Rectal smooth muscle tissue (tissue), 1 donor: Measurements from ENCODE around the gene RBMS1.
A peak's percentile ranks its signal among the peaks of the same experiment; 100 is the strongest.

Source experiments
- H3K27ac ChIP-seq: one replicate; pipeline ENCODE4 v1.7.0; 2013; ENCODE audit warnings: low read depth, low read length, inconsistent platforms
- H3K27me3 ChIP-seq: one replicate; pipeline ENCODE4 v1.7.0; 2013; ENCODE audit warnings: low read length; ENCODE audit not compliant: control insufficient read depth, insufficient read depth
- H3K36me3 ChIP-seq: one replicate; pipeline ENCODE4 v1.7.0; 2013; ENCODE audit warnings: low read length; ENCODE audit not compliant: control insufficient read depth, insufficient read depth
- H3K4me1 ChIP-seq: one replicate; pipeline ENCODE4 v1.7.0; 2013; ENCODE audit warnings: low read length; ENCODE audit not compliant: control insufficient read depth, insufficient read depth
- H3K4me3 ChIP-seq: one replicate; pipeline ENCODE4 v1.7.0; 2013; ENCODE audit warnings: low read length
- H3K9ac ChIP-seq: one replicate; pipeline ENCODE4 v1.7.0; 2013; ENCODE audit warnings: low read length

Gene RBMS1

GRCh38 chr2:160474891-160475787 is 18.5 kb downstream of the RBMS1 start:
- Histone ChIP-seq H3K9ac (no peak overlapping the region), H3K27ac (peak overlapping the region; percentile 40), H3K36me3 (no peaks in the 10 kb centered on the region), H3K27me3 (no peaks in the 10 kb centered on the region), H3K4me3 (no peak overlapping the region), H3K4me1 (peaks cover 33% of the 10 kb centered on the region)

GRCh38 chr2:160474319-160474645 is 19.3 kb downstream of the RBMS1 start:
- Histone ChIP-seq H3K4me3 (no peak overlapping the region), H3K36me3 (no peaks in the 10 kb centered on the region), H3K27me3 (no peaks in the 10 kb centered on the region), H3K4me1 (peaks cover 36% of the 10 kb centered on the region), H3K27ac (peak overlapping the region; percentile 44), H3K9ac (no peak overlapping the region)

GRCh38 chr2:160473468-160474318 is 19.9 kb downstream of the RBMS1 start:
- Histone ChIP-seq H3K36me3 (no peaks in the 10 kb centered on the region), H3K27ac (peak overlapping the region; percentile 44), H3K9ac (no peak overlapping the region), H3K4me1 (peaks cover 42% of the 10 kb centered on the region), H3K4me3 (no peak overlapping the region), H3K27me3 (no peaks in the 10 kb centered on the region)

GRCh38 chr2:160472839-160473251 is 20.8 kb downstream of the RBMS1 start:
- Histone ChIP-seq H3K27me3 (no peaks in the 10 kb centered on the region), H3K36me3 (no peaks in the 10 kb centered on the region), H3K9ac (no peak overlapping the region), H3K4me1 (peaks cover 44% of the 10 kb centered on the region), H3K27ac (peak overlapping the region; percentile 69), H3K4me3 (no peak overlapping the region)

- no peaks in the 10 kb centered on the region for H3K36me3 ChIP-seq
- no peak overlapping the region for H3K9ac ChIP-seq
- peak overlapping the region; percentile 43 for H3K27ac ChIP-seq
- H3K27me3 ChIP-seq: no peaks in the 10 kb centered on the region
- peaks cover 44% of the 10 kb centered on the region for H3K4me1 ChIP-seq
- no peak overlapping the region for H3K4me3 ChIP-seq
Observed at GRCh38 chr2:160471950-160472349, 21.7 kb downstream of the RBMS1 start.

- Histone ChIP-seq H3K4me3 (peak overlapping the region; percentile 10), H3K27me3 (no peaks in the 10 kb centered on the region), H3K9ac (no peak overlapping the region), H3K4me1 (peaks cover 43% of the 10 kb centered on the region), H3K36me3 (no peaks in the 10 kb centered on the region), H3K27ac (peak overlapping the region; percentile 61)
Observed at GRCh38 chr2:160469621-160470204, 23.9 kb downstream of the RBMS1 start.

- Histone ChIP-seq H3K27ac (peak overlapping the region; percentile 61), H3K27me3 (no peaks in the 10 kb centered on the region), H3K4me1 (peaks cover 38% of the 10 kb centered on the region), H3K4me3 (no peak overlapping the region), H3K9ac (no peak overlapping the region), H3K36me3 (no peaks in the 10 kb centered on the region)
Observed at GRCh38 chr2:160469164-160469563, 24.4 kb downstream of the RBMS1 start.

GRCh38 chr2:160467086-160467485 is 26.5 kb downstream of the RBMS1 start:
- Histone ChIP-seq H3K27me3 (no peaks in the 10 kb centered on the region), H3K27ac (no peak overlapping the region), H3K9ac (no peak overlapping the region), H3K4me3 (no peak overlapping the region), H3K4me1 (peaks cover 28% of the 10 kb centered on the region), H3K36me3 (no peaks in the 10 kb centered on the region)

- Histone ChIP-seq H3K4me3 (no peak overlapping the region), H3K27me3 (no peaks in the 10 kb centered on the region), H3K4me1 (peaks cover 16% of the 10 kb centered on the region), H3K27ac (no peak overlapping the region), H3K36me3 (no peaks in the 10 kb centered on the region), H3K9ac (no peak overlapping the region)
Observed at GRCh38 chr2:160465406-160465805, 28.2 kb downstream of the RBMS1 start.

- no peak overlapping the region for H3K9ac ChIP-seq
- no peak overlapping the region for H3K4me3 ChIP-seq
- no peaks in the 10 kb centered on the region for H3K27me3 ChIP-seq
- peaks cover 15% of the 10 kb centered on the region for H3K4me1 ChIP-seq
- no peaks in the 10 kb centered on the region for H3K36me3 ChIP-seq
- H3K27ac ChIP-seq: no peak overlapping the region
Observed at GRCh38 chr2:160465002-160465401, 28.6 kb downstream of the RBMS1 start.

- Histone ChIP-seq H3K27me3 (no peaks in the 10 kb centered on the region), H3K9ac (no peak overlapping the region), H3K4me3 (no peak overlapping the region), H3K27ac (no peak overlapping the region), H3K36me3 (no peaks in the 10 kb centered on the region), H3K4me1 (peaks cover 12% of the 10 kb centered on the region)
Observed at GRCh38 chr2:160464017-160464416, 29.6 kb downstream of the RBMS1 start.

GRCh38 chr2:160463245-160463644 is 30.4 kb downstream of the RBMS1 start:
- Histone ChIP-seq H3K27me3 (no peaks in the 10 kb centered on the region), H3K27ac (no peak overlapping the region), H3K9ac (no peak overlapping the region), H3K4me1 (peaks cover 9% of the 10 kb centered on the region), H3K4me3 (no peak overlapping the region), H3K36me3 (no peaks in the 10 kb centered on the region)
